ENCODE data around the gene PRX. TPM values are rescaled to one million over a fixed set of nuclear protein-coding genes. Genes with fewer than 3 reads are reported as not detected.

The PRX gene
- total RNA-seq, 1 donor from 2014 or later: 6.7 TPM

DNA sequence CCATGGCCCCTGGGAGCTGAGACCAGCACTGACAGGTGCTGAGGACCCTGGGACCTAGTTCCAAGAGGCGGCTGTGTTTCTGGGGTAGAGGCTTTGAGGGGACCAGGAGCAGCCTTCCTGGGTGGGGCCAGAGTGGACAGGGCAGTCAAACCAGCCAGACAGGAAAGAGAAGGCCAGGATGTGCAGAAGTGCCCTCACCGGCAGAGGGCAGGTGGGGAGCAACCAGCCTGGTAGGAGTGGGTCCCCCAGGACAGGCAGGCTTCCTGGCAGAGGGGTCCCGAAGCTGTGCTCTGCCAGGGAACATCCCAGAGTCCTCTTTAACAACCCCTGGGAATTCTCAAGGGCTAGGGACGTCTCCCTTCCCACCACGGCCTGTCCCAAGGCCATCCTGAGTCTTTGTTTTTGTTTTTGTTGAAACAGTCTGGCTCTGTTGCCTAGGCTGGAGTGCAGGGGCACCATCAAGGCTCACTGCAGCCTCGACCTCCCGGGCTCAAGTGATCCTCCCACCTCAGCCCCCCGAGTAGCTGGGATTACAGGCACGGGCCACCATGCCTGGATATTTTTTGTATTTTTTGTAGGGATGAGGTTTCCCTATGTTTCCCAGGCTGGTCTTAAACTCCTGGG, 20.2 kb downstream of the PRX start:
- H3K27ac Mint-ChIP-seq (ENCODE audit: unreplicated experiment): no peak overlapping the region
- H3K27me3 Mint-ChIP-seq (ENCODE audit: unreplicated experiment): peaks cover 11% of the 10 kb centered on the region
- H3K4me3 Mint-ChIP-seq (ENCODE audit: unreplicated experiment): no peak overlapping the region
- H3K36me3 Mint-ChIP-seq (ENCODE audit: low read depth, unreplicated experiment): peaks cover 12% of the 10 kb centered on the region
- H3K4me1 Mint-ChIP-seq (ENCODE audit: unreplicated experiment): no peaks in the 10 kb centered on the region
- no peak for TF ChIP-seq CTCF (IDR thresholded peaks at IDR 0.05; ENCODE audit: unreplicated experiment)
- H3K9me3 Mint-ChIP-seq (ENCODE audit: unreplicated experiment): no peaks in the 10 kb centered on the region
- no peak for DNase-seq (ENCODE audit: low spot score)

- no peak for TF ChIP-seq CTCF (IDR thresholded peaks at IDR 0.05; ENCODE audit: unreplicated experiment)
- Mint-ChIP-seq H3K36me3 (ENCODE audit: low read depth, unreplicated experiment) (peaks cover 12% of the 10 kb centered on the region), H3K4me3 (ENCODE audit: unreplicated experiment) (no peak overlapping the region), H3K4me1 (ENCODE audit: unreplicated experiment) (no peaks in the 10 kb centered on the region), H3K9me3 (ENCODE audit: unreplicated experiment) (no peaks in the 10 kb centered on the region), H3K27me3 (ENCODE audit: unreplicated experiment) (peaks cover 12% of the 10 kb centered on the region), H3K27ac (ENCODE audit: unreplicated experiment) (no peak overlapping the region)
- DNase-seq (ENCODE audit: low spot score): no peak
These were observed 21.1 kb downstream of the PRX start for GRCh38 chr19:40392123-40392522.

- Mint-ChIP-seq H3K27ac (ENCODE audit: unreplicated experiment) (no peak within 1 kb of the TSS), H3K36me3 (ENCODE audit: low read depth, unreplicated experiment) (peaks cover 5% of the 10 kb centered on the region), H3K27me3 (ENCODE audit: unreplicated experiment) (peaks cover 6% of the 10 kb centered on the region), H3K9me3 (ENCODE audit: unreplicated experiment) (no peaks in the 10 kb centered on the region), H3K4me3 (ENCODE audit: unreplicated experiment) (no peak within 1 kb of the TSS), H3K4me1 (ENCODE audit: unreplicated experiment) (no peaks in the 10 kb centered on the region)
- TF ChIP-seq CTCF (IDR thresholded peaks at IDR 0.05; ENCODE audit: unreplicated experiment): no peak
- DNase-seq (ENCODE audit: low spot score): no peak
These were observed 23.0 kb downstream of the PRX start, which contains the start of gene HIPK4 for GRCh38 chr19:40390084-40390742. Gene HIPK4, minus strand, starts transcription at chr19:40390181. Its CDS starts 279 bp downstream, at chr19:40389902.

DNA sequence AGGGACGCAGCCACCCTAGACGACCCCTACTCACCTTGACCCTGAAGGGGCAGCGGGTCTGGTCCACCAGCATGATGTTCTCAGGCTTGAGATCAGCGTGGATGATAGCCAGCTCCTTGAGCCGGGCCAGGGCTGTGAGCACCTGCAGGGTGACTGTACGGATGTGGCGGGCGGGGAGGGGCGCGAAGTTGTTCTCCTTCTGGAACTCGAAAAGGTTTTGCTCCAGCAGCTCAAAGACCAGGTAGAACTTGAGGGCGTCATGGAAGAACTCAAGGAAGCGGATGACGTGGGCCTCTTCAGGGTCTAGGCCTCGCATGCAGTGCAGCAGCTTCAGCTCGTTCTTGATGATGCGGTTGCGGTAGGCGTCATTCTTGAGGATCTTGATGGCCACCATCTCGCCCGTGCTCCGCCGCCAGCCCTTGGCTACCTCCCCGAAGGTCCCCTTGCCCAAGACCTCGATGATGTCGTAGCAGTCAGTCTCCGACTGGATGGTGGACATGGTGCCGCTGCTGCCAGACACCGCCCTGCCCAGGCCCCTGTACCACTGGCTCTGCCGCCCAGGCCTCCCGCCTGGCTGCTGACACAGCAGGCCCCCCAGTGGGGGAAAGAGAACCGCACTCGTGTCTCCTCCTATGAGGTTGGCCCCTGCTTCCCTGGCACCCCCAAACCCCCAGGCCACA, 23.6 kb downstream of the PRX start:
- no peaks in the 10 kb centered on the region for H3K9me3 Mint-ChIP-seq (ENCODE audit: unreplicated experiment)
- peaks cover 6% of the 10 kb centered on the region for H3K27me3 Mint-ChIP-seq (ENCODE audit: unreplicated experiment)
- no peak overlapping the region for H3K27ac Mint-ChIP-seq (ENCODE audit: unreplicated experiment)

More for the DNA sequence above, 23.6 kb downstream of the PRX start:
- Mint-ChIP-seq H3K4me3 (ENCODE audit: unreplicated experiment) (no peak overlapping the region), H3K36me3 (ENCODE audit: low read depth, unreplicated experiment) (peaks cover 5% of the 10 kb centered on the region), H3K4me1 (ENCODE audit: unreplicated experiment) (no peaks in the 10 kb centered on the region)
- no peak for DNase-seq (ENCODE audit: low spot score)
- TF ChIP-seq CTCF (IDR thresholded peaks at IDR 0.05; ENCODE audit: unreplicated experiment): no peak

All from endothelial cell (in vitro differentiated cells).